GM12892 (cell line): Measurements from ENCODE around the gene MACROD2.

Experiments
- POLR2A ChIP-seq: IDR thresholded peaks from 2 replicates; pipeline ENCODE4 v1.6.1; 2011; ENCODE audit warnings: low read depth, low read length, control low read depth
- POLR2AphosphoS5 ChIP-seq: IDR thresholded peaks from 2 replicates; pipeline ENCODE4 v1.6.1; 2011; ENCODE audit warnings: low read depth, low read length, control low read depth

DNA sequence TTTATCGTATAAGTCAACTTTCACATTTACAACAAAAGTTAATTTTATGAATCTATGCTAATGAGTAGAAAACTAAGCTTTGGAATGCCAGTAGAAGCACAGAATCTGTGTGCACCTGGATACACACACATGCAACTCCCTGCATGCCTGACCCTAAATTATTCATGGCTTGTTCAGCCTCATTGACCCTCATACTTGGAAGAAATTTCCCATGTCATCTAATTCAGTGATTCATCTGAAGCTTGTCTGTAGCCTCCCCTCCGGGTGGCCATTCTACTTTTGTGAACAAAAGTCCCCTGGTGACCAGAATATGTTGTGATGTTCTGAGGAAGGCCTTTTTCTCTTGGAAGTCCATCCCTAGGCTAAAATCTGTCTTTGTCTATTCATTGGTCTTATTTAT, 1499.5 kb downstream of the MACROD2 start:
- TF ChIP-seq POLR2A (no peak), POLR2AphosphoS5 (no peak)
